LNCAP (cell line): ENCODE measurements around the gene KCNMA1.

Source experiments
- CTCF ChIP-seq: fragments of 450-650 bp; IDR thresholded peaks from 2 replicates; pipeline ENCODE4 v1.5.1; 2017; ENCODE audit warnings: mild to moderate bottlenecking

Gene KCNMA1

DNA sequence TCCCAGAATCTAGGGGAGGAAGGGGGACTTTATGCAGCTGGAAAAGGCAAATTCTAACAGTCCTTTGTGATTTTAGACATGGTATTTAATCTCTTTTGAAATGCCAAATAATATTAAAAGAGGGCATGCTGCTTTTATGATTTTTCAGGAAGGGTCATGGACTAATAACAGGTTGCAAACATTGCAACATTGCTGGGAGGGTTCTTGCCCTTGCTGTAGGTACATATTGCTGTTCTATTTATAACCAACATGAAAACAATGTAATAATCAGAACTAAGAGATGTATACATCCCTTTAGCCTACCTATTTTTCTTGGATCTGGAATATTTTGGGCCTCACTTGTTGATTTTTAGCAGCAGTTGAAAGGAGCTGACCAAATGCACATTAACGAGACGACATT lies 411.6 kb downstream of the KCNMA1 start:
- TF ChIP-seq CTCF, result no peak

DNA sequence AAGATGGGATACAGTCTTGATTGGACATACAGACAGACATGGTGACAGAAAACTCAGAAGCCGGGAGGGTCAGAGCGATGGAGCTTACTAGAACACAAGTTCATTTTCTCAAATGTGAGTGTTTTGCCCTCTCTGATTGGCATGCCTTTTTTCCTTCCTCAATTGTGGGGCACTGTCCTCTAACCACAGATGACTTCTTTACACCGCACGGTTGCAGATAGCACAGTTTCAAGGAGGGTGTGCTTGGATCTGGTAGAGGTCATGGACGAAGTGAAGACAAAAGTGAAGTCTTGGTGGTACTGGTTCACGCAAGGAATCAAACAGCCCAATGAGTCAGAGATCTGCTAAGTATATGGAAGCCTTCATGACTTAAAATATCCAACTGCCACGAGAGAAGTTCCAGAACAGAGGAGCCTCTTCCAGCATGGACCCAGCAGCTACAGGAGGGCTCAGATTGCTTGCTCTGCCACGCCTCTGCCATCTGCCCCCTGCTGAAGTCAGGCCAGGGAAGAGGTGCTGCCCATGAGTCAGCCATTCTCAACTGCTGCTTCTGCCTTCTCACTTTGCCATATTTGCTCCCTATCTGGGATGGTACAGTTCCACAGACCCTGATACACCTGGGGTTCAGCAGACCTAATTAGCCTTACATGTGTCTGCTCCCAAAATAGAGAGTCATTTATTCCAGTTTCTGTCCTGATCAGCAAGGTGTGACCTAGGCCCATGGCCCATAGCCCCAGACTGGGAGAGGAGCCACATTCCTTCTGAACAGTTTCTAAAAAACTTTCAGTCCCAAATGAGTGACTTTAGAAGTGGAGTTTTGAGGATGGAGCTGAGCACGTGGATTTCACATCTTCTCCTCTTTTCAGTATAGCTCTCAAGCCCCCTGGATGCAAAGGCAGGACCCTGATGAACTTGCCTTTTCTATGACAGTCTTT lies 413.8 kb downstream of the KCNMA1 start:
- no peak for TF ChIP-seq CTCF

DNA sequence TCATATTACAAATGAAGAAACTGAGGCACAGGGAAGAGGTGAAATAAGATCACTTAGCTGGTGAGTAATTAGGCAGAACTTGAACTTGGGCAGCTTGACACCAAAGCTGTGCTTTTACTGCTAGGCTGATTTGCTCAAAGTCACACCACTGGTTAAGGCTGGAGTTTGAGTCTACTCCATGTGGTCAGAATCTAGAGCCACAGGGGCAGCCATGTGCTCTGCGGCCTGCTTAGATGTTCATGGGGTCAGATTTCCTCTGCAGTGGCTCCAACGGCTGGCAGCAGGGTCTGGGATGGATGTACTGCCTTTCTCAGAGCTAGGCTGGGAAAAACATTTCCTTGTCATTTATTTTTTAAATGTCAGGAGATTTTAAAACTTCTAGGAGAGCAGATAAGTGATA lies 417.5 kb downstream of the KCNMA1 start:
- TF ChIP-seq CTCF, result no peak

GRCh38 chr10:77219046-77219445 lies 418.6 kb downstream of the KCNMA1 start:
- TF ChIP-seq CTCF, result no peak

- TF ChIP-seq CTCF, result no peak
Measured at GRCh38 chr10:77214799-77215198, 422.8 kb downstream of the KCNMA1 start.

DNA sequence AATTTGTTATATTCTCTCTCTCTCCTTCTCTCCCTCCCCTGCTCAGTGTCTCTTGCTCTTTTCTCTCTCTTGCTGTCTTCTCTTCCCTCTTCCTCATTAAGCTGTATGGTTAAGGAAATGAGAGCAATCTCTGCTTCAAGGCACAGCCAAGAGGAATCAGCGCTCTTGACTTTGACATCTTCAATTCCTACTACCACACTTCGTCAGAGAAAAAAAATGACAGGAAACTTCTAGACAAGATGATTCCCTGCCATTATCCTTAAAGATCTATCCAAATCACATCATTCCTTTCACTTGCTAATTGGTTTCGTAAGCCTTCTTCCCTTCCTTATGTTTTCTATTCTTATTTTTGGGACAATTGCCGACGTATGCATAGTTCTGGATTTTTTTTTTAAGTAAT lies 425.0 kb downstream of the KCNMA1 start:
- TF ChIP-seq CTCF, result no peak

- no peak for TF ChIP-seq CTCF
Measured at GRCh38 chr10:77210645-77211044, 427.0 kb downstream of the KCNMA1 start.
